DOHH2 (cell line): ENCODE measurements around the gene MDFI.

Source experiments
- H3F3A ChIP-seq: fragments of 200-600 bp; sonication (generic), shearing (Covaris generic); 2 replicates; pipeline ENCODE4 v1.6.0; 2016; ENCODE audit warnings: antibody characterized with exemption, mild to moderate bottlenecking; ENCODE audit not compliant: control insufficient read depth, insufficient read depth
- H3K27ac ChIP-seq: fragments of 200-600 bp; sonication (generic); 2 replicates; pipeline ENCODE4 v1.5.1; 2014; ENCODE audit warnings: low read depth, mild to moderate bottlenecking, low read length, moderate library complexity
- H3K27me3 ChIP-seq: fragments of 200-600 bp; sonication (generic); 2 replicates; pipeline ENCODE4 v1.6.1; 2014; ENCODE audit warnings: mild to moderate bottlenecking, low read length, mixed read lengths; ENCODE audit not compliant: control insufficient read depth
- H3K36me3 ChIP-seq: fragments of 200-600 bp; sonication (generic); 2 replicates; pipeline ENCODE4 v1.6.1; 2014; ENCODE audit warnings: mild to moderate bottlenecking, low read length, moderate library complexity, mixed read lengths; ENCODE audit not compliant: control insufficient read depth
- H3K4me1 ChIP-seq: fragments of 200-600 bp; sonication (generic); 2 replicates; pipeline ENCODE4 v1.6.1; 2014; ENCODE audit warnings: mild to moderate bottlenecking, low read length, mixed read lengths; ENCODE audit not compliant: control insufficient read depth
- H3K4me2 ChIP-seq: fragments of 200-600 bp; sonication (generic); 2 replicates; pipeline ENCODE4 v1.6.0; 2014; ENCODE audit warnings: mild to moderate bottlenecking, low read length, moderate library complexity
- H3K4me3 ChIP-seq: fragments of 200-600 bp; sonication (generic); 2 replicates; pipeline ENCODE4 v1.5.1; 2014; ENCODE audit warnings: mild to moderate bottlenecking, low read length, mixed read lengths
- H3K79me2 ChIP-seq: fragments of 200-600 bp; sonication (generic); 2 replicates; pipeline ENCODE4 v1.6.1; 2014; ENCODE audit warnings: mild to moderate bottlenecking, low read length, mixed read lengths; ENCODE audit not compliant: control insufficient read depth
- H3K9me2 ChIP-seq: fragments of 200-600 bp; sonication (generic); replicated peaks from 2 replicates; pipeline ENCODE4 v1.6.1; 2014; ENCODE audit warnings: mild to moderate bottlenecking, low read length, mixed read lengths; ENCODE audit not compliant: control insufficient read depth
- H3K9me3 ChIP-seq: fragments of 200-600 bp; sonication (generic); 2 replicates; pipeline ENCODE4 v1.6.1; 2014; ENCODE audit warnings: antibody characterized with exemption, low read length, mixed read lengths; ENCODE audit not compliant: control insufficient read depth, insufficient read depth
- H4K20me1 ChIP-seq: fragments of 200-600 bp; sonication (generic); 2 replicates; pipeline ENCODE4 v1.6.0; 2014; ENCODE audit warnings: low read depth, mild to moderate bottlenecking, antibody characterized with exemption, low read length, moderate library complexity; ENCODE audit not compliant: control insufficient read depth, insufficient read depth
- CTCF ChIP-seq: fragments of 200-600 bp; sonication (generic); IDR thresholded peaks from one replicate; pipeline ENCODE4 v1.5.1; 2014; ENCODE audit warnings: antibody characterized with exemption, mild to moderate bottlenecking, low read depth, low read length; ENCODE audit not compliant: poor library complexity, severe bottlenecking
- EZH2phosphoT487 ChIP-seq: fragments of 200-600 bp; sonication (generic); IDR thresholded peaks from 2 replicates; pipeline ENCODE4 v1.6.1; 2017; ENCODE audit warnings: borderline replicate concordance, mild to moderate bottlenecking, antibody characterized with exemption, low read length, moderate library complexity, mixed read lengths

The MDFI gene

GRCh38 chr6:41622206-41622988 is 15.9 kb upstream of the MDFI start:
- Histone ChIP-seq H3F3A (no peaks in the 10 kb centered on the region), H3K4me1 (peaks cover 10% of the 10 kb centered on the region), H3K9me3 (no peaks in the 10 kb centered on the region), H3K4me3 (no peak overlapping the region), H3K27ac (no peak overlapping the region), H3K4me2 (no peak overlapping the region), H3K79me2 (no peaks in the 10 kb centered on the region), H3K36me3 (no peaks in the 10 kb centered on the region), H3K9me2 (no peaks in the 10 kb centered on the region), H3K27me3 (peaks cover 27% of the 10 kb centered on the region), H4K20me1 (no peaks in the 10 kb centered on the region)
- TF ChIP-seq EZH2phosphoT487, result no peak
- TF ChIP-seq CTCF, result no peak

- H3K27me3 ChIP-seq, result peaks cover 30% of the 10 kb centered on the region
- peaks cover 10% of the 10 kb centered on the region for H3K4me1 ChIP-seq
- H3F3A ChIP-seq, result no peaks in the 10 kb centered on the region
- no peaks in the 10 kb centered on the region for H3K9me2 ChIP-seq
- TF ChIP-seq CTCF (no peak), EZH2phosphoT487 (no peak)
- H3K4me3 ChIP-seq, result no peak overlapping the region
- H4K20me1 ChIP-seq, result no peaks in the 10 kb centered on the region
- H3K79me2 ChIP-seq, result no peaks in the 10 kb centered on the region
- H3K36me3 ChIP-seq, result no peaks in the 10 kb centered on the region
- H3K9me3 ChIP-seq, result no peaks in the 10 kb centered on the region
- no peak overlapping the region for H3K27ac ChIP-seq
- H3K4me2 ChIP-seq, result no peak overlapping the region
Measured at GRCh38 chr6:41623330-41623729, 14.9 kb upstream of the MDFI start.

GRCh38 chr6:41624621-41625380 is 13.5 kb upstream of the MDFI start:
- H4K20me1 ChIP-seq, result no peaks in the 10 kb centered on the region
- TF ChIP-seq CTCF, result no peak
- no peak for TF ChIP-seq EZH2phosphoT487
- no peak overlapping the region for H3K4me2 ChIP-seq

More at GRCh38 chr6:41624621-41625380, 13.5 kb upstream of the MDFI start:
- H3F3A ChIP-seq, result no peaks in the 10 kb centered on the region
- H3K9me2 ChIP-seq, result no peaks in the 10 kb centered on the region
- H3K36me3 ChIP-seq, result no peaks in the 10 kb centered on the region
- H3K9me3 ChIP-seq, result no peaks in the 10 kb centered on the region
- peaks cover 10% of the 10 kb centered on the region for H3K4me1 ChIP-seq
- H3K79me2 ChIP-seq, result no peaks in the 10 kb centered on the region
- H3K4me3 ChIP-seq, result no peak overlapping the region
- no peak overlapping the region for H3K27ac ChIP-seq
- peaks cover 26% of the 10 kb centered on the region for H3K27me3 ChIP-seq
